DND-41 (cell line): ENCODE results near the gene PLD6.
"Not testable (repeated sequence)": the region's sequence is repeated elsewhere in the genome, so short reads cannot be mapped to it uniquely, and the experiment has no call there.

Experiments
- ATAC-seq: fragments of 200-7000 bp; cut with Tn5 transposase; 3 replicates; pipeline ENCODE4 v1.9.1; 2021; ENCODE audit warnings: low read depth; ENCODE audit not compliant: insufficient read depth
- DNase-seq: peaks from one replicate; pipeline ENCODE4 v3.0.0-alpha.2; 2020
- H2AFZ ChIP-seq: 2 replicates; pipeline ENCODE4 v1.6.0; 2012; ENCODE audit warnings: low read depth, low read length
- H3K27ac ChIP-seq: 2 replicates; pipeline ENCODE4 v1.5.1; 2012; ENCODE audit warnings: low read length, inconsistent platforms
- H3K27me3 ChIP-seq: fragments of 200-600 bp; sonication (generic); 2 replicates; pipeline ENCODE4 v1.6.0; 2012; ENCODE audit warnings: low read length, mild to moderate bottlenecking, inconsistent platforms; ENCODE audit not compliant: insufficient read depth, poor library complexity
- H3K36me3 ChIP-seq: 2 replicates; pipeline ENCODE4 v1.5.1; 2012; ENCODE audit warnings: low read length, inconsistent platforms; ENCODE audit not compliant: insufficient read depth
- H3K4me1 ChIP-seq: 2 replicates; pipeline ENCODE4 v1.5.1; 2012; ENCODE audit warnings: mild to moderate bottlenecking, low read length; ENCODE audit not compliant: insufficient read depth
- H3K4me2 ChIP-seq: 2 replicates; pipeline ENCODE4 v1.6.0; 2012; ENCODE audit warnings: mild to moderate bottlenecking, moderate library complexity, low read length, inconsistent platforms; ENCODE audit not compliant: insufficient read depth
- H3K4me3 ChIP-seq, 2 experiments: fragments of 200-600 bp in 1 of 2; shearing (Covaris generic) in 1 of 2; 2 replicates each; pipeline ENCODE4 v1.5.1; 2012 to 2016; ENCODE audit warnings: inconsistent platforms in 2 of 2, low read length in 2 of 2, mild to moderate bottlenecking in 2 of 2, low read depth in 1 of 2, moderate library complexity in 1 of 2
- H3K79me2 ChIP-seq: 2 replicates; pipeline ENCODE4 v1.6.0; 2012; ENCODE audit warnings: low read length, inconsistent platforms; ENCODE audit not compliant: insufficient read depth
- H3K9ac ChIP-seq: 2 replicates; pipeline ENCODE4 v1.6.0; 2012; ENCODE audit warnings: low read depth, mild to moderate bottlenecking, inconsistent platforms, low read length, moderate library complexity
- H3K9me3 ChIP-seq: 2 replicates; pipeline ENCODE4 v1.5.1; 2012; ENCODE audit warnings: low read length, moderate library complexity, mild to moderate bottlenecking, inconsistent platforms; ENCODE audit not compliant: insufficient read depth, severe bottlenecking
- H4K20me1 ChIP-seq: 2 replicates; pipeline ENCODE4 v1.6.0; 2012; ENCODE audit warnings: low read length; ENCODE audit not compliant: insufficient read depth
- EZH2 ChIP-seq: IDR thresholded peaks from 3 replicates; pipeline ENCODE4 v1.6.1; 2012; ENCODE audit warnings: borderline replicate concordance, low read depth, mild to moderate bottlenecking, moderate library complexity, low read length, inconsistent platforms; ENCODE audit not compliant: severe bottlenecking
- TF ChIP-seq, protein P1 (sequence below): IDR thresholded peaks from 2 replicates; pipeline ENCODE4 v1.5.1; 2012; ENCODE audit warnings: borderline replicate concordance, low read length, moderate library complexity, mild to moderate bottlenecking; ENCODE audit not compliant: poor library complexity, severe bottlenecking; ENCODE audit errors: extremely low read depth

PLD6 gene

DNA sequence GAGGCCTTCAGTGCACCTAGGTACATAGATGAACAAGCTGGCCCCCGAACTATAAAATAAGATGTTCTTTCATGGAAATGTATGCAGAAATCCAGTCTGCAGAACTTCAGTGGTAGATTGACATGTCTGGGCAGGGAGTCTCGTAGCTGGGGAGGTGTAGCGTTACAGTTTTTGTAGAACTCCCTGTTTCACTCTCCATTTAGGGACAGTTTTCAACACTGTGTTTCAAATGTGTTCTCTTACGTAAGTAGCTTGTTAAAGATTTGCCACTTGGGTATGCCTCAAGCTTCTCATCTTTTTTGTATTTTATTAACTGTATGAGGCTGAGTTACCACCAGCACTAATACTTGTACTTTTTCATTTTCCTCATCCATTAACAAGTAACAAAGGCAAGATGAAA, 46.6 kb downstream of the PLD6 start:
- no peaks in the 10 kb centered on the region for H3K4me1 ChIP-seq
- H2AFZ ChIP-seq: no peak overlapping the region
- no peaks in the 10 kb centered on the region for H3K27me3 ChIP-seq
- H3K9me3 ChIP-seq: no peaks in the 10 kb centered on the region
- ATAC-seq: no peak
- peaks cover 95% of the 10 kb centered on the region for H3K36me3 ChIP-seq
- no peak overlapping the region for H3K4me3 ChIP-seq
- H3K4me2 ChIP-seq: no peak overlapping the region
- DNase-seq: no peak
- peaks cover 5% of the 10 kb centered on the region for H4K20me1 ChIP-seq
- H3K27ac ChIP-seq: no peak overlapping the region
- TF ChIP-seq, protein P1, sequence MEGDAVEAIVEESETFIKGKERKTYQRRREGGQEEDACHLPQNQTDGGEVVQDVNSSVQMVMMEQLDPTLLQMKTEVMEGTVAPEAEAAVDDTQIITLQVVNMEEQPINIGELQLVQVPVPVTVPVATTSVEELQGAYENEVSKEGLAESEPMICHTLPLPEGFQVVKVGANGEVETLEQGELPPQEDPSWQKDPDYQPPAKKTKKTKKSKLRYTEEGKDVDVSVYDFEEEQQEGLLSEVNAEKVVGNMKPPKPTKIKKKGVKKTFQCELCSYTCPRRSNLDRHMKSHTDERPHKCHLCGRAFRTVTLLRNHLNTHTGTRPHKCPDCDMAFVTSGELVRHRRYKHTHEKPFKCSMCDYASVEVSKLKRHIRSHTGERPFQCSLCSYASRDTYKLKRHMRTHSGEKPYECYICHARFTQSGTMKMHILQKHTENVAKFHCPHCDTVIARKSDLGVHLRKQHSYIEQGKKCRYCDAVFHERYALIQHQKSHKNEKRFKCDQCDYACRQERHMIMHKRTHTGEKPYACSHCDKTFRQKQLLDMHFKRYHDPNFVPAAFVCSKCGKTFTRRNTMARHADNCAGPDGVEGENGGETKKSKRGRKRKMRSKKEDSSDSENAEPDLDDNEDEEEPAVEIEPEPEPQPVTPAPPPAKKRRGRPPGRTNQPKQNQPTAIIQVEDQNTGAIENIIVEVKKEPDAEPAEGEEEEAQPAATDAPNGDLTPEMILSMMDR: no peak
- no peak for TF ChIP-seq EZH2
- no peaks in the 10 kb centered on the region for H3K79me2 ChIP-seq
- no peak overlapping the region for H3K9ac ChIP-seq

DNA sequence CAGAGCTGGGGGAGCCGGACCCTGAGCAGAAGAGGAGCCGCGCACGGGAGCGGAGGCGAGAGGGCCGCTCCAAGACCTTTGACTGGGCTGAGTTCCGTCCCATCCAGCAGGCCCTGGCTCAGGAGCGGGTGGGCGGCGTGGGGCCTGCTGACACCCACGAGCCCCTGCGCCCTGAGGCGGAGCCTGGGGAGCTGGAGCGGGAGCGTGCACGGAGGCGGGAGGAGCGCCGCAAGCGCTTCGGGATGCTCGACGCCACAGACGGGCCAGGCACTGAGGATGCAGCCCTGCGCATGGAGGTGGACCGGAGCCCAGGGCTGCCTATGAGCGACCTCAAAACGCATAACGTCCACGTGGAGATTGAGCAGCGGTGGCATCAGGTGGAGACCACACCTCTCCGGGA, 47.6 kb downstream of the PLD6 start:
- H3K79me2 ChIP-seq, H3K9ac ChIP-seq, H3K4me1 ChIP-seq, DNase-seq, H3K9me3 ChIP-seq, H3K4me3 ChIP-seq, ATAC-seq, H3K27me3 ChIP-seq, H4K20me1 ChIP-seq, H3K27ac ChIP-seq, H2AFZ ChIP-seq, H3K4me2 ChIP-seq: not testable (repeated sequence)
- H3K36me3 ChIP-seq: peaks cover 97% of the 10 kb centered on the region

DNA sequence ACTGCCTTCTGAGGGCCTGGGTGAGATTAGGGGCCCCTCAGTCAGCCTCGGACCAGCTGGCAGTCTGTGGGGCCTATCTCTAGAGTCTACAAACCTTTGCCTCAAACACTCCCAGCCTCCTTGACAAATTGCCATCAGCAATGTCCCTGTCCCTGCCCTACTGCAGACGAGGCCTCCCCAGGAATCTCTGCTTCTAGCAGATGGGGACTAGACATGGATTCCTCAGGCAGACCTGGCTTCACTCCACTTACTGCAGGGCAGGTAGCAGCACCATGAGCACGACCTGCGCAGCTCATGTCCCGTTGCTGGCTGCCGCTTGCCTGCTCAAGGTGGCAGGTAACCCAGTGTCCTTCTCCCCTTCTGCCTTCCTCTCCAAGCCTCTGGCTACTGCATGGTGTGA, 49.1 kb downstream of the PLD6 start:
- Histone ChIP-seq H3K27ac (no peak overlapping the region), H3K4me1 (no peaks in the 10 kb centered on the region), H2AFZ (no peak overlapping the region), H4K20me1 (peaks cover 5% of the 10 kb centered on the region), H3K9me3 (no peaks in the 10 kb centered on the region), H3K4me3 (no peak overlapping the region), H3K79me2 (no peaks in the 10 kb centered on the region), H3K27me3 (no peaks in the 10 kb centered on the region), H3K9ac (no peak overlapping the region), H3K36me3 (peaks cover 97% of the 10 kb centered on the region), H3K4me2 (no peak overlapping the region)
- ATAC-seq (no peak), DNase-seq (no peak)
- TF ChIP-seq EZH2: no peak
- TF ChIP-seq, protein P1: no peak

DNA sequence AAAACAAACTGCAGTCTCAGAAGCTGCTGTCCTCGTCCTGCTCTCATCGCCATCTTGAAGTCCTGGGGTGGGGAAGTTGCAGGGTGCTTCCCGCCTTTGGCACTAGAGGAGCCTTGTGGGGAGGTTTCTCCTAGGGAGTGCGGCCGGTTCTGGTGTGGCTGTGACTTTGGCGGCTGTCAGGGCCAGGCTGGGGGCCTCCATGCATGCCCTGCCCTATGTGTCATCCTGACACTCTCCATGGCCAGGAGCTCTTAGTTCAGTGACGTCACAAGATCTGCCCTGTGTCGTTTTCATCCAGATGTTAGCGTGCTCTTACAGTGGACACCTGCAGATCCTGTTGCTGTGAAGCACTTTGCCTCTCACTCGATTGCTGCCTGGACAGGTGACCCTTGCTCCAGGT, 49.6 kb downstream of the PLD6 start:
- TF ChIP-seq EZH2: no peak
- TF ChIP-seq, protein P1: no peak
- no peaks in the 10 kb centered on the region for H3K4me1 ChIP-seq
- DNase-seq: no peak
- H3K79me2 ChIP-seq: no peaks in the 10 kb centered on the region
- no peak for ATAC-seq
- H3K9ac ChIP-seq: no peak overlapping the region
- H3K27me3 ChIP-seq: no peaks in the 10 kb centered on the region
- H3K4me2 ChIP-seq: no peak overlapping the region
- H2AFZ ChIP-seq: no peak overlapping the region
- peaks cover 5% of the 10 kb centered on the region for H4K20me1 ChIP-seq
- no peak overlapping the region for H3K27ac ChIP-seq
- H3K36me3 ChIP-seq: peaks cover 97% of the 10 kb centered on the region
- no peaks in the 10 kb centered on the region for H3K9me3 ChIP-seq
- H3K4me3 ChIP-seq: no peak overlapping the region
